AG10803 (cell line): Measurements from ENCODE around the gene ATG7.

Source experiments
- DNase-seq: peaks from one replicate; pipeline ENCODE4 v3.0.0; 2010; ENCODE audit warnings: low read depth
- H3K4me3 ChIP-seq: 2 replicates; pipeline ENCODE4 v1.5.1; 2011; ENCODE audit warnings: mild to moderate bottlenecking, low read length, control low read depth
- CTCF ChIP-seq: conservative IDR thresholded peaks from 2 replicates; pipeline ENCODE4 v1.5.1; 2011; ENCODE audit warnings: mild to moderate bottlenecking, low read length, control low read depth, inconsistent platforms

The ATG7 gene

GRCh38 chr3:11576453-11576852 is 304.3 kb downstream of the ATG7 start:
- H3K4me3 ChIP-seq, result no peak overlapping the region
- no peak for TF ChIP-seq CTCF
- no peak for DNase-seq

- TF ChIP-seq CTCF, result no peak
- no peak for DNase-seq
- no peak overlapping the region for H3K4me3 ChIP-seq
Measured at GRCh38 chr3:11578169-11578568, 306.0 kb downstream of the ATG7 start.

DNA sequence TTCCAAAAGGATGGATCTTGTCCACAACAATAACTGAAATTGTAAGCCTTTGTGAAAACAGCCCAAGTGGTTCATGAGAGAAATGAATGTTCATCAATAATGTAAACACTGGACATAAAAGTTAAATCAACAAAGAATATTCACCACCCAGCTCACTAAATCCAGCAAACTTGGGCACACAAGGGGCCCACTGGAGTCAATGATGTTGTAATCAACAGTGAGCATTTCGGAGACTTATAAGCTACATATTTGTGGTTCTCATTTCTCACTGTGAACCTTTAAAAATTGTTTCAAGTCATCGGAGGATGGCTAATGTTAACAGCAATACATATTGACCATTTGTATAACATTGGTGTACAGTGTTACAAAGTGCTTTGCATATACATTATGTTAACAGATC is 308.4 kb downstream of the ATG7 start:
- TF ChIP-seq CTCF, result no peak
- no peak overlapping the region for H3K4me3 ChIP-seq
- DNase-seq, result no peak

DNA sequence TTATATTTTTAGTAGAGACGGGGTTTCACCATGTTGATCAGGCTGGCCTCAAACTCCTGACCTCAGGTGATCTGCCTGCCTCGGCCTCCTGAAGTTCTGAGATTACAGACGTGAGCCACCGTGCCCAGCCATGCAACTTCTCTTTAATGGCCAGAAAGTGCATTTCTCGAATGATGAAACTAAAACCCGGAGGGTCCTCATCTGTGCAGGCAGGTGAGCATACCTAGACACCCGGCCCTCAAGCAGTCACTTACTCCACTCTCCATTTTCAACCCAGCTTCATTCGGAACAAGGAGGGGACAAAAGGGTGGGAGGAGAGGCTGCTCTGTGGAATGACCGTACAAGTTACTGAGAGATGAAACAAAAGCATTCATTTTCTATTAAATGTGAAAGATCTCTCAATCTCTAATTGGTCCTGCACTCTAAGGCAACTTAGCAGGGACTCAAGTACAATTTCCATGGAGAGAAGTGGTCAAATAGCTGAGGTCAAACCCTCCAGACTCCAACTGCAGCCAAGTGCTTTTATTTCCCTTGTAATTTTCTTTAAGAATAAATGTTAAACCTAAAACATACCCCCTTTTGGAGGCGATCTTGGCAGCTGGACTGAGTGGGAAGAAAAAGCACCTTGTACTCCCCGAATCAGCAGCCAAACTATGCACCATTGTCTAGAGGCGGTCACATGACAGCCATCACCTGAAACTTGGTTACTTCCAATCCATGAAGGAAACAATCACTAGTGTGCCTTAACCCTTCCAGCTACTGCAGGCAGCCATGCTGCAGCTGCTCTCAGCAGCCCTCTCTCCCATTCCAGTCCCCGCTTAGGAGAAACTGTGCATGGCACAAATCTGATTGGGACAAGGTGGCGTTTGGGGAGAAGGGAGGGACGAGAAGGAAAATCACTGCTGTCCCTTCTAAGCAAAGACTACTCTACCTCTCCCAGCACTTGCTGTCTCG is 309.3 kb downstream of the ATG7 start:
- DNase-seq, result no peak
- TF ChIP-seq CTCF, result no peak
- peak overlapping the region; percentile 36 for H3K4me3 ChIP-seq

DNA sequence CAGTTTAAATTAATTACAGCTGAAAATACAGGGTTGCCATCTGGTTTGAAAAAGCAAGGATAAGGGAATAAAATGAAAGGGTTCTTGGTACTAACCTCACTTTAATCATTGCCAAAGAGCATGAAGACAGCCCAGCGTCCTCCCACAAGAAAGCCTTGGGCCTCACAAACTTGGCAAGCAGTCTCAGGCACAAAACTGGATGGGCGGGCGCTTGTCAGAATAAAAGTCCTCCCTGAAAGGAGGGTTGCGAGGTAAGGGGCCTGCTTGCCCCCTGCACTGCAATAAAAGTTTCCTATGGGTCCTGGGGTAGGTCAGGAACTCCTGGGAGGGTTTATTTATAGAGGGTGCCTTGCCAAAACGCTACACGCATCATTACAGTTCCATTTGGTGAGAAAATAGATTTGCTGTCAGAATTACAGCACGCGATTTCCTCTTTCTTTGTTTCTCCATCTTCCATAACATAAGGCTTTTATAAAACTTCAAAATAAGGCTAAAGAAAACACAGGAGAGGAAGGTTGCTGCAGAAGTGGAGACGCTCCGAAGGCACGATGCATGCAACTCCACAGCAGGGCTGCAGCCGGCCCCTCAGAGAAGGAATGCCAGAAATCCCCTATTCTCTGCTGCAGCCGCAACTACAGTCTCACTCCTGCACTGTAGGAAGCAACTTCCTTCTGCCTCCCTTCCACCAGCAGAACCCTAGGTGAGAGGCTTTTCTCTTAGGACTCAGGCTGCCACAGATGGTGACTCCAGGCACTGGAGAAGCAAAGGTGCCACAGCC is 310.2 kb downstream of the ATG7 start:
- TF ChIP-seq CTCF, result no peak
- peak; percentile 92 for DNase-seq
- H3K4me3 ChIP-seq, result peak overlapping the region; percentile 36

DNA sequence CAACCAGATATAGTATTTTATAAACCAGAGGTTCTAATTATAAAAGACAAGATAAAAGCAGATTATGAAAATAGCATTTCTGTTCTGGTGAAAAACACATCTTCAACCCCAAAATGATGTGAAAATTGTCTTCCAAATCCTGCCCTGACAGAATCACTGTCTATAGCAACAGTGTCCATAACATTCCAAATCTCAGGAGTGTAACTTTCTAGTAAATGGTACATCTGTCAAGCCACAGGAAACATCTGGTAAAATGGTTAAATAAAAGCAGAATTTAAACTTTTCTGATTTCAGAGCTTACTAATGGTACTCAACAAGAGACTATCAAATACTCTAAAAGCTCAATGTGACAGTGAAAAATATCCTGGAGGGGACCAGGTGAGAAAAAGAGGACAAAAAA is 311.0 kb downstream of the ATG7 start:
- H3K4me3 ChIP-seq, result no peak overlapping the region
- DNase-seq, result peak; percentile 57
- TF ChIP-seq CTCF, result no peak
